ENCODE measurements around the gene KCTD11.

Gene KCTD11

GRCh38 chr17:7313088-7313889 lies 38.7 kb upstream of the KCTD11 start:
- Histone ChIP-seq H3K36me3 (ENCODE audit: control insufficient read depth, insufficient read depth, low read length) (peaks cover 51% of the 10 kb centered on the region), H3K4me3 (ENCODE audit: insufficient read depth, low read depth, low read length) (no peak overlapping the region), H3K27me3 (ENCODE audit: control insufficient read depth, insufficient read depth, low read length, poor library complexity, severe bottlenecking) (no peaks in the 10 kb centered on the region), H3K27ac (ENCODE audit: insufficient read depth, low read depth, low read length, poor library complexity, severe bottlenecking) (no peak overlapping the region), H3K9me3 (ENCODE audit: control insufficient read depth, low read length) (no peaks in the 10 kb centered on the region), H3K4me1 (ENCODE audit: control insufficient read depth, insufficient read depth, low read length) (peaks cover 10% of the 10 kb centered on the region)
- 90 to 91% methylated on average over 7 of the region's 7 CpGs for WGBS, 2 experiments

GRCh38 chr17:7313890-7314718 lies 37.9 kb upstream of the KCTD11 start:
- Histone ChIP-seq H3K4me3 (ENCODE audit: insufficient read depth, low read depth, low read length) (peak overlapping the region; percentile 68), H3K9me3 (ENCODE audit: control insufficient read depth, low read length) (no peaks in the 10 kb centered on the region), H3K27ac (ENCODE audit: insufficient read depth, low read depth, low read length, poor library complexity, severe bottlenecking) (peak overlapping the region; percentile 6), H3K4me1 (ENCODE audit: control insufficient read depth, insufficient read depth, low read length) (peaks cover 9% of the 10 kb centered on the region), H3K36me3 (ENCODE audit: control insufficient read depth, insufficient read depth, low read length) (peaks cover 58% of the 10 kb centered on the region), H3K27me3 (ENCODE audit: control insufficient read depth, insufficient read depth, low read length, poor library complexity, severe bottlenecking) (no peaks in the 10 kb centered on the region)
- WGBS, 2 experiments, result 53 to 55% methylated on average over 9 of the region's 9 CpGs

- H3K4me3 ChIP-seq (ENCODE audit: insufficient read depth, low read depth, low read length), result peak within 1 kb of the TSS; percentile 68
- H3K36me3 ChIP-seq (ENCODE audit: control insufficient read depth, insufficient read depth, low read length), result peaks cover 52% of the 10 kb centered on the region
- H3K4me1 ChIP-seq (ENCODE audit: control insufficient read depth, insufficient read depth, low read length), result peaks cover 4% of the 10 kb centered on the region
- no peaks in the 10 kb centered on the region for H3K9me3 ChIP-seq (ENCODE audit: control insufficient read depth, low read length)
- 0 to 1% methylated on average over 95 of the region's 95 CpGs for WGBS, 2 experiments
- peak within 1 kb of the TSS; percentile 18 for H3K27ac ChIP-seq (ENCODE audit: insufficient read depth, low read depth, low read length, poor library complexity, severe bottlenecking)
- no peaks in the 10 kb centered on the region for H3K27me3 ChIP-seq (ENCODE audit: control insufficient read depth, insufficient read depth, low read length, poor library complexity, severe bottlenecking)
Observed at GRCh38 chr17:7314719-7315569, 37.0 kb upstream of the KCTD11 start, which contains the start of gene GPS2. GPS2 (minus strand) TSS chr17:7315360; CDS start chr17:7315052, 308 bp downstream.

GRCh38 chr17:7315570-7316235 lies 36.3 kb upstream of the KCTD11 start:
- WGBS, 2 experiments, result 54 to 57% methylated on average over 30 of the region's 30 CpGs
- no peaks in the 10 kb centered on the region for H3K27me3 ChIP-seq (ENCODE audit: control insufficient read depth, insufficient read depth, low read length, poor library complexity, severe bottlenecking)
- H3K36me3 ChIP-seq (ENCODE audit: control insufficient read depth, insufficient read depth, low read length), result peaks cover 44% of the 10 kb centered on the region
- H3K27ac ChIP-seq (ENCODE audit: insufficient read depth, low read depth, low read length, poor library complexity, severe bottlenecking), result peak overlapping the region; percentile 18
- H3K4me3 ChIP-seq (ENCODE audit: insufficient read depth, low read depth, low read length), result peak overlapping the region; percentile 68
- H3K4me1 ChIP-seq (ENCODE audit: control insufficient read depth, insufficient read depth, low read length), result peaks cover 4% of the 10 kb centered on the region
- H3K9me3 ChIP-seq (ENCODE audit: control insufficient read depth, low read length), result no peaks in the 10 kb centered on the region

GRCh38 chr17:7317161-7317803 lies 34.7 kb upstream of the KCTD11 start:
- peaks cover 4% of the 10 kb centered on the region for H3K4me1 ChIP-seq (ENCODE audit: control insufficient read depth, insufficient read depth, low read length)
- no peaks in the 10 kb centered on the region for H3K9me3 ChIP-seq (ENCODE audit: control insufficient read depth, low read length)
- H3K4me3 ChIP-seq (ENCODE audit: insufficient read depth, low read depth, low read length), result no peak overlapping the region
- H3K27ac ChIP-seq (ENCODE audit: insufficient read depth, low read depth, low read length, poor library complexity, severe bottlenecking), result no peak overlapping the region
- H3K27me3 ChIP-seq (ENCODE audit: control insufficient read depth, insufficient read depth, low read length, poor library complexity, severe bottlenecking), result no peaks in the 10 kb centered on the region
- WGBS, 2 experiments, result 95 to 96% methylated on average over 16 of the region's 16 CpGs
- peaks cover 45% of the 10 kb centered on the region for H3K36me3 ChIP-seq (ENCODE audit: control insufficient read depth, insufficient read depth, low read length)

GRCh38 chr17:7318121-7318860 lies 33.7 kb upstream of the KCTD11 start:
- Histone ChIP-seq H3K36me3 (ENCODE audit: control insufficient read depth, insufficient read depth, low read length) (peaks cover 46% of the 10 kb centered on the region), H3K9me3 (ENCODE audit: control insufficient read depth, low read length) (no peaks in the 10 kb centered on the region), H3K27ac (ENCODE audit: insufficient read depth, low read depth, low read length, poor library complexity, severe bottlenecking) (no peak overlapping the region), H3K4me1 (ENCODE audit: control insufficient read depth, insufficient read depth, low read length) (peaks cover 4% of the 10 kb centered on the region), H3K27me3 (ENCODE audit: control insufficient read depth, insufficient read depth, low read length, poor library complexity, severe bottlenecking) (no peaks in the 10 kb centered on the region), H3K4me3 (ENCODE audit: insufficient read depth, low read depth, low read length) (no peak overlapping the region)
- WGBS, 2 experiments, result 95 to 96% methylated on average over 13 of the region's 13 CpGs

- 95 to 96% methylated on average over 15 of the region's 15 CpGs for WGBS, 2 experiments
- no peaks in the 10 kb centered on the region for H3K27me3 ChIP-seq (ENCODE audit: control insufficient read depth, insufficient read depth, low read length, poor library complexity, severe bottlenecking)
- H3K4me1 ChIP-seq (ENCODE audit: control insufficient read depth, insufficient read depth, low read length), result no peaks in the 10 kb centered on the region
- H3K27ac ChIP-seq (ENCODE audit: insufficient read depth, low read depth, low read length, poor library complexity, severe bottlenecking), result no peak overlapping the region
- H3K9me3 ChIP-seq (ENCODE audit: control insufficient read depth, low read length), result no peaks in the 10 kb centered on the region
- no peak overlapping the region for H3K4me3 ChIP-seq (ENCODE audit: insufficient read depth, low read depth, low read length)
- peaks cover 62% of the 10 kb centered on the region for H3K36me3 ChIP-seq (ENCODE audit: control insufficient read depth, insufficient read depth, low read length)
Observed at GRCh38 chr17:7321466-7321865, 30.5 kb upstream of the KCTD11 start.

- Histone ChIP-seq H3K27me3 (ENCODE audit: control insufficient read depth, insufficient read depth, low read length, poor library complexity, severe bottlenecking) (no peaks in the 10 kb centered on the region), H3K27ac (ENCODE audit: insufficient read depth, low read depth, low read length, poor library complexity, severe bottlenecking) (no peak overlapping the region), H3K9me3 (ENCODE audit: control insufficient read depth, low read length) (no peaks in the 10 kb centered on the region), H3K4me1 (ENCODE audit: control insufficient read depth, insufficient read depth, low read length) (peaks cover 2% of the 10 kb centered on the region), H3K4me3 (ENCODE audit: insufficient read depth, low read depth, low read length) (no peak overlapping the region), H3K36me3 (ENCODE audit: control insufficient read depth, insufficient read depth, low read length) (peaks cover 60% of the 10 kb centered on the region)
- 96 to 97% methylated on average over 22 of the region's 22 CpGs for WGBS, 2 experiments
Observed at GRCh38 chr17:7322520-7323194, 29.3 kb upstream of the KCTD11 start.

All from ectodermal cell (in vitro differentiated cells).